IPS DF 19.7 (cell line): ENCODE results near the gene IL16.
"Not testable (repeated sequence)": the region's sequence is repeated elsewhere in the genome, so short reads cannot be mapped to it uniquely, and the experiment has no call there.

Experiments used
- DNase-seq: peaks from one replicate; pipeline ENCODE4 v3.0.0-alpha.2; 2013; ENCODE audit warnings: low read depth, low spot score

Gene IL16

DNA sequence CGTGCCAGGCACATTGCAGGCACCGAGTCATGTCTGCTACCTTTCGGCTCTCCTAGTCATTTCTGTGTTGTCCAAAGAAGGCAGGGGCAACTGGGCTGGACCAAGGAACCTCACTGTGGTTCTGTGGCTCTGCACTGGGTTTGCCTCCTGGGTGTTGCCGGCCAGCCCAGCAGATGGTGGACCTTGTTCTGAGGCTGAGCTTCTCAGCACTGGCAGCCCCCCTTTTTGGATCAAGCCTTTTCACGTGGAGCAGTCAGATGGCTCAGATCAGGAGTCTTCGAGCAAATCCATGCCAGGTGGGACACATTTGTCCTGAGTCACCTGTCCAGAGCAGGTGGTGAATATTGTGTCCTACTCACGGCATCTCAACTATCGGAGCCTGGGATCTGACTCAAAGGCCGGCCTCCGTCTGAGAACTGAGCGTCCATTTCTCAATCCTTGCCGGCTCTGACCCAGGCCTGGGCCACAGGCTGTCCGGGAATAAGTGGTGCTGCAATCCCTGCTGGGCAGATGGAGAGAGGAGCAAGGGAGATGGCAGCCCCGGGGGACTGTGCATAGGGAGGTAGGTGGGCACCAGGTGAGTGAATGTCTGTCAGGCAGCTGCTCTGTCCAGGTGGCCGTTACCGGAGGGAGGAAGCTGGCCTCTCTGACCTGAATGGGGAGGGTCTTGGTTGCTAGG lies at the start of gene IL16:
Gene IL16 (plus strand): TSS at position 304 of the 679 bp plus-strand sequence. CDS start 28,521 bp downstream, outside the sequence.
- DNase-seq, result no peak

- DNase-seq, result no peak
Observed at GRCh38 chr15:81151389-81151788, 45.3 kb upstream of the IL16 start.

DNA sequence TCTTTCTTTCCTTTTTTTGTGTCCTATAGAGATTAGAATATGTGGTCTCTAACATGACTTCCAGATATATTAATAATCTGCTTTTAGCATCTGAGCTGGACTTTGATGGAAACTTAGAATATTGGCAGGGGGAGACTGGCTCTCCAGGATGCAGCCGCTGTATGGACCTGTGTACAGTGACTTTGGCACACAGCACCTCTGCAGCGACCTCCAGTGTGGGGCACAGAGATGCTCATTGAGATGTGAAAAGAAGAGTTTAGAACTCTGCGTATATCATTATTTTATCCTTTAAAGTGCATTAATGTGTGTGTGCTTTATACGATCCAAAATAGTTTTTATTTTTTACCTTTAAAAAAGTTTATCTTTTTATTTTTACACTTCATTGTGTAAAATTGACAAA lies 44.3 kb upstream of the IL16 start:
- DNase-seq, result no peak

DNA sequence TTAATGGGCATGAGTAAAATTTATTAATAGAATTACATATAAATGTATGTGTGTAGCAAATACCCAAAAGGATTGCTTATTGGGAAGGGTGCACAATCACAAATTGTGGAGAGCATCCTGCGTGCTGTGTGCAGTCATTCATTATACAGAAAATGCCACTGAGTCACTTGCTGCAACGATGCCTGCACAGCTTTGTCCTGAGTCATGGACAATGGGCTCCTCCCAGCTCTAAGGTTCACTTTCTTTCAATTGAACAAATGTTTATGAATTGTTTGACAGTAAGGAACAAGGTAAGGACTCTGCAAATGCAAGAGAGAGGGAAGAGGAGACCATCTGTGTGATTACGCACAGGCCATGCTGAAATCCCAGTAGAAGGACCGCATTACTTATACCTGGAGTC lies 43.9 kb upstream of the IL16 start:
- DNase-seq, result no peak

- DNase-seq, result no peak
Observed at GRCh38 chr15:81155375-81156218, 41.1 kb upstream of the IL16 start.

- DNase-seq, result no peak
Observed at GRCh38 chr15:81156324-81156723, 40.4 kb upstream of the IL16 start.

- no peak for DNase-seq
Observed at GRCh38 chr15:81157195-81157938, 39.3 kb upstream of the IL16 start.

GRCh38 chr15:81157939-81158223 lies 38.8 kb upstream of the IL16 start:
- no peak for DNase-seq

DNA sequence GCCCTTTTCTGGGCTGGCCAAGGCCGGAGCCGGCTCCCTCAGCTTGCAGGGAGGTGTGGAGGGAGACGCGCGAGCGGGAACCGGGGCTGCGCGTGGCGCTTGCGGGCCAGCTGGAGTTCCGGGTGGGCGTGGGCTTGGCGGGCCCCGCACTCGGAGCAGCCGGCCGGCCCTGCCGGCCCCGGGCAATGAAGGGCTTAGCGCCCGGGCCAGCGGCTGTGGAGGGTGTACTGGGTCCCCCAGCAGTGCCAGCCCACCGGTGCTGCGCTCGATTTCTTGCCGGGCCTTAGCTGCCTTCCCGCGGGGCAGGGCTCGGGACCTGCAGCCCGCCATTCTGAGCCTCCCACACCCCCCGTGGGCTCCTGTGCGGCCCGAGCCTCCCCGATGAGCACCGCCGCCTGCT lies 38.1 kb upstream of the IL16 start:
- DNase-seq, result not testable (repeated sequence)

DNA sequence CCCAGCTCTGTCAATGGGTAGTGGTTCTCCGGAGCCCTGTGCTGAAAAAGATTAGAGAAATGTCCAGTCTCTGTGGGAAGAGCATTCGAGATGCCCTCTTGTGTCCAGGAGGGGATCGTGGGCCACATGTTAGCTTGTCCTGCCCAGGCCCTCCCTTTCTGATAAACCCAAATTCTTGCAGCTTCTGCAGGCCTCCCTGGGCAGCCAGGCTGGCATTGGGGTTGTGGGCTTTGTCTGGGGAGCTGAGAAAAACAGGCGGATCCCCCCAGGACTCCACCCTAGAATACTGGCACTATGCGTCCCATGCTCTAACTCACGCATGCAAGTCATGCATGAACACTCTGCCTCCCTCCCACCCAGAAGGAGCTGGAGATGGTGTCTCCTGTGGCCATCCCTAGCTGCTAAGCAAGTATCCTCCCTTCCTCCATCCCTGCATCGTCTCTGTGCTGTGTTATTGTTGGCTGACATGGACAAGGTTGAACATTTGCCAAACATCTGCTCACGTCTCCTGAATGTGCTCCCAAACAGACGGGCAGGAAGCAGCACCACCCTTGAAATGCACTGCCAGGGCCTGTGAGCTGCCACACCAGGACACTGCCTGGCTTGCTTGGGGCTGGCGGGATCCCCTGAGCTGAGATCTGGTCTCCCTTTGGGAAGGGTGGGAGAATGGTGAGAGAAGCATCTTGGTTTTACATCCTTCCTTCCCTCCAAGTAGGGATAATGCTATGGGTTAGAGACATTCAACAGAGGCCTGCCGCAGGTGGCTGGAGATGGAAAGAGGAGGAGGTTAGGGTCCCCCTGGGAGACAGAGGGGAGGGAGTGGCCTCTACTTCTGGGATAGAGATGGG lies 36.1 kb upstream of the IL16 start:
- no peak for DNase-seq

DNA sequence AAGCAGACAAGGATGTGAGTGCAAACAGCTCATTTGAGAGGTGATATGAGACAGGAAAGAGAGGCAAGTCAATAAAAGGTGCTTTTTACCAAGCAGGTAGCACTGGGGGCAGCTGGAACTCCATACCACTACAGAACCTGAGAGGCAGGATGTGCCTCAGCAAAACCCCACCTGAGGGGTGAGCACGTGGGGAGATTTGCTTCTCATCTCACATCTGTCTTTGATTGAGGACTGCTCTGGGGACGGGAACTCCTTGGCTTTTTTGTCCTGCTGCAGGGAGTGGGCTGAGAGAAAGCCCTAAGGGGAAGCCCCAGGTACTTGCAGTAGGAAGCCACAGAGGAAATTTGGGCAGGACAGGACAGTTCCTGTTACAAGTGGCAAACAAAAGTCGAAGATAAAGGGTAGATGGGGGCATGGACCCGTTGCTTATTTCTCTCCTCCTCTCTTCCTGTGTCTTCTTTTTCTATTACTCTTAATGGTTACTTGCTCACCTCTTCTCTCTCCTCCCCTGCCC lies 35.5 kb upstream of the IL16 start:
- no peak for DNase-seq

DNA sequence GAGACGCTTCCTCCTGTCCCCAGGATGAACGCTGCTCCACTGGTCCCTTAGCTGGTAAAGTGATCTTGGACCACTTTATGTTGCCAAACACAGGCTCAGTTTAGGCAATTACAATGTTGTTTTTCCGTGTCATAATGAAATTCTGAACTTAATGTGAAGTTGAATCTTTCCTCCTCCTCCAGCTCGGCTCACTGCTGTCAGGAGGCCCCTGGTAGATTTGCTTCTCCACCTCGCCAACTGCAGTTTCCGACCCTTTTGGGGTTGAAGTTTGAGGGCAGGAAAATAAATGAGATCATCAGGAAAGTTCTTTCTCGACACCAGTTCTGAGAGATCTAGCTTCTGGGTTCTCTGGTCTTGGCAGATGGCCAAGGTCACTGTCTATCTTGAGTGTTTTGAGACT lies 34.8 kb upstream of the IL16 start:
- DNase-seq, result no peak

GRCh38 chr15:81163961-81164800 lies 32.5 kb upstream of the IL16 start:
- no peak for DNase-seq

- no peak for DNase-seq
Observed at GRCh38 chr15:81165535-81165934, 31.1 kb upstream of the IL16 start.

- no peak for DNase-seq
Observed at GRCh38 chr15:81166636-81167305, 29.9 kb upstream of the IL16 start.

DNA sequence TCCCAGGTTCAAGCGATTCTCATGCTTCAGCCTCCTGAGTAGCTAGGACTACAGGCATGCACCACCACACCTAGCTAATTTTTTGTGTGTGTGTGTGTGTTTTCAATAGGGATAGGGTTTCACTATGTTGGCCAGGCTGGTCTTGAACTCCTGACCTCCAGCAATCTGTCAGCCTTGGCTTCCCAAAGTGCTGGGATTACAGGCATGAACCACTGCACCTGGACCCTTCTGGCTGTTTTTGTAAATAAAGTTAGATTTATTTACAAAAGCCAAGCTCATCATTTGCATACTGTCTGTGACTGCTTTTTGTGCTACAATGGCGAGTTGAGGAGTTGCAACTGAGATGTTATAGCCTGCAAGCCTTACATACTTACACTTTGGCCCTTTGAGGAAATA lies 28.6 kb upstream of the IL16 start:
- no peak for DNase-seq

GRCh38 chr15:81168644-81169043 lies 28.0 kb upstream of the IL16 start:
- DNase-seq, result no peak

GRCh38 chr15:81170511-81170910 lies 26.2 kb upstream of the IL16 start:
- no peak for DNase-seq

GRCh38 chr15:81171286-81171685 lies 25.4 kb upstream of the IL16 start:
- no peak for DNase-seq
